GM21723 (cell line): Measurements from ENCODE around the gene C2CD4B.

Experiments used
- ATAC-seq: cut with Tn5 transposase; IDR thresholded peaks from one replicate; pipeline ENCODE4 v1.9.1; 2021; ENCODE audit warnings: mild to moderate bottlenecking, moderate library complexity; ENCODE audit not compliant: unreplicated experiment

The C2CD4B gene

DNA sequence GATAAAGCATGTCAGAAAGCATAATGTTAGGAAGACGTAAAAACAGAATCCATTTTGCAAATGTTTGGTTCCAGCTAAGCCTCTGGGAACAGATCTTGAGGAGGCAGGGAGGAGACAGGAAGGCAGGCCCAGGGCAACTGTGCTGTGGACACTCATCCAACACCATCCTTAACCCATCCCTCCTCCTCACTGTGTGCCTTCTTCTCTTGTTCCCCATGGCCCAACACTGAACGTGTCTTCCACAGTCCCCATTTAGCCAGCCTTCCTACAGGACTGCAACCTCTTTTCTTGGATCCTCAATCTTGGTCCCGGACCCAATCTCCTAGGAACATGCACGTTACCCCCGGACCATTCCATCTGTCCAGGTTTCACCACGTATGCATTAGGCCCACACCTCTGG is 15.4 kb downstream of the C2CD4B start:
- no peak for ATAC-seq

GRCh38 chr15:62147551-62147950 is 17.5 kb downstream of the C2CD4B start:
- ATAC-seq = no peak

- ATAC-seq = no peak
Measured at GRCh38 chr15:62147149-62147548, 17.9 kb downstream of the C2CD4B start.

GRCh38 chr15:62145015-62145735 is 19.9 kb downstream of the C2CD4B start:
- no peak for ATAC-seq

DNA sequence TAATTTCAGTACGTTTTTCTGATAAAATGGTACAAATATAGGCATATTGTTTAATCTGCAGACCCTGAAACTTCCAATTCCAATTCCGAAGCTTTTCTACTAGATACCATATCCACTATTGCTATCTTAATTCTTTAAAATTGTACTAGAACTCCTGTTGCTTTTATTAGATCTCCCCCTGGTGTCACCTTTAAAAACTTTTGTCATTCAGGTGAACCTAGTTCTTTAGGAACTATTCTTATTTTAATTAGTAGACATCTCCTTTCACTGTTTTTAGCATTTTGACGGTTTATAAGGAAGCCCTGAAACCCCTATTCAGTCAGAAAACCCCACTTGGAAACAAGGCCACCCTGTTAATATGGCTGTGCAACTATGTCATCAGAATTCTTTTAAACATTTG is 22.3 kb downstream of the C2CD4B start:
- ATAC-seq = no peak

DNA sequence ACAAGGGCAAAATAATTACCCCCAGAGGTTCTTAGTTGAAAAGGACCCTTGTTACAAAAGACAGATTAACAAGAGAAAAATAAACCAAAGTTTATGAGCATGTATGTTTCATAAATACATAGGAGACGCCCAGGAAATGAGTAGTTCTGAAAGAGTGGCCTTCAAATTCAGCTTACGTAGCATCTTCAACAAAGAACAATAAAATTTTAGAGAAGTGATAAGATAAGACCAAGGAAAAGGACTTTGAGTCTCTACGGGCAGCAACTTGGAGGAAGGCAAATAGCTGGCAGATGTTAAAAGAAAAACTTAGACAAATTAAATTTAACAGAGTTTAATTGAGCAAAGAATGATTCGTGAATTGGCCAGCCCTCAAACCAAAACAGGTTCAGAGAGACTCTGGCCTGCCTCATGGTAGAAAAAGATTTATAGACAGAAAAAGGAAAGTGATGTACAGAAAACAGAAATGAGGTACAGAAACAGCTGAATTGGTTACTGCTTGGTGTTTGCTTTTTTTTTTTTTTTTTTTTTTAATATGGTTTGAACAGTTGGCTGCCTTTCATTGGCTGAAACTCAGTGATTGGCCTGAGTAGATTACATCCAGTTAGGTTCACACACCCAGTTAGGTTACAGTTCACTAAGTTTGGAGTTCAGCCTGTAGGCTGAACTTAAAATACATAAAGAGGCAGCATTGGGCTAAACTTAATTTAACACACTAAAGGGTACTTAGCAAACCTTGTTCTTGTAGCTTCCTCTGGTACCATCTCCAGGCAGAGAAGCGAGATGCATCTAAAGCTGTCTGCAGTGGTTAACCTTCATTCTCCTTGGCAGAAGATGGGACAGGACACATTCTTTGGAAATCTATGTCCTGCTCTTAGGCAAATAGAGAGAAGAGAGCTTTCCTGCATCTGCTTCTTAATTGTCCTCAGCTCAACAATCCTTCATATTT is 23.2 kb downstream of the C2CD4B start:
- no peak for ATAC-seq

- no peak for ATAC-seq
Measured at GRCh38 chr15:62141200-62141599, 23.9 kb downstream of the C2CD4B start.

GRCh38 chr15:62138124-62138523 is 27.0 kb downstream of the C2CD4B start:
- ATAC-seq = no peak

- ATAC-seq = no peak
Measured at GRCh38 chr15:62136911-62137865, 27.9 kb downstream of the C2CD4B start.

GRCh38 chr15:62135532-62136134 is 29.5 kb downstream of the C2CD4B start:
- ATAC-seq = no peak

- ATAC-seq = no peak
Measured at GRCh38 chr15:62133141-62133540, 31.9 kb downstream of the C2CD4B start.

DNA sequence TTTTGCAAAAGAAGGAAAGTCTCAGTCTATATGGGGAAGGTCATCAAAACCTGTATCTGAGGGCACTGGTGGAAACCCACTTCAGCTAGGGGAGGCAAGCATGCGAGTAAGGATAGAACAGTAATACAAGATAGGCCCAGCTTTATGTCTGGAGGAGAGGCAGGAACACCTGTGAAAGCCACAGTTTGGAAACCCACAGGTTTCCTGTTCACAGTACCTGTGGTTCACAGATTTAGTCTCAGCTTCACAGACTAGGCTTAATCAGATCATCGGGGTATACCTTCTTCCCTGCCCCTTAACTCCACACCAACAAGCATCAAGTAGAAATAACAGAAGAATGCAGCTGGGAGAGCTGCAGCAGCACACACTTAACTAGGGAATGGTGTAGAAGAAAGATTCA is 36.2 kb downstream of the C2CD4B start:
- ATAC-seq = no peak

DNA sequence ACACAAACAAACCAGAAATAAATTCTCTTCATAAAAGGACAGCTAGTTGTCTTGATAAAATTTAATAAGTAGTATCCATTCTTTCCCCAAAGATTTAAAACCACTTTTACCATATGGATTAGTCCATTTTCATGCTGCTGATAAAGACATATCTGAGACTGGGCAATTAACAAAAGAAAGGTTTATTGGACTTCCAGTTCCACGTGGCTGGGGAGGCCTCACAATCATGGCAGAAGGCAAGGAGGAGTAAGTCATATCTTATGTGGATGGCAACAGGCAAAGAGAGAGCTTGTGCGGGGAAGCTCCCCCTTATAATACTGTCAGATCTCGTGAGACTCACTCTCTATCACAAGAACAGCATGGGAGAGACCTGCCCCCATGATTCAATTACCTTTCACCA is 38.7 kb downstream of the C2CD4B start:
- ATAC-seq = no peak

DNA sequence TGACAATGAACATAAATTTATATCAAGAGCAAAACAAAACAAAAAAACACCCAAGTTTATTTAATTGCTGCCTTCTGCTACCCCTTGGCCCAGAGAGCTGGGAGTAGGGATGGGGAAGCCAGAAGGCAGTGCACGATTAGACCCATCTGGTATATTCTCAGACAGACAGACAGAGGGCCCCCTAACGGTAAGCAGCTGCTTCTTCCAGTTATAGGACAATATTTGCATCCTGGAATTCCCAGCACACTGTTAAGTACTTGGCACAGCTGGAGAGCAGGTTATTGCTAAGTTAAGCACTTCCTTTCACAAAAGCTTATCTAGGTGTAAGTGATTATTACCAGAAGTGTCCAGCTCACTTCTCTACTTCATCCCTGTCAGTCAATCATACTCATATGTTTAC is 39.3 kb downstream of the C2CD4B start:
- no peak for ATAC-seq

GRCh38 chr15:62124973-62125303 is 40.1 kb downstream of the C2CD4B start:
- no peak for ATAC-seq

DNA sequence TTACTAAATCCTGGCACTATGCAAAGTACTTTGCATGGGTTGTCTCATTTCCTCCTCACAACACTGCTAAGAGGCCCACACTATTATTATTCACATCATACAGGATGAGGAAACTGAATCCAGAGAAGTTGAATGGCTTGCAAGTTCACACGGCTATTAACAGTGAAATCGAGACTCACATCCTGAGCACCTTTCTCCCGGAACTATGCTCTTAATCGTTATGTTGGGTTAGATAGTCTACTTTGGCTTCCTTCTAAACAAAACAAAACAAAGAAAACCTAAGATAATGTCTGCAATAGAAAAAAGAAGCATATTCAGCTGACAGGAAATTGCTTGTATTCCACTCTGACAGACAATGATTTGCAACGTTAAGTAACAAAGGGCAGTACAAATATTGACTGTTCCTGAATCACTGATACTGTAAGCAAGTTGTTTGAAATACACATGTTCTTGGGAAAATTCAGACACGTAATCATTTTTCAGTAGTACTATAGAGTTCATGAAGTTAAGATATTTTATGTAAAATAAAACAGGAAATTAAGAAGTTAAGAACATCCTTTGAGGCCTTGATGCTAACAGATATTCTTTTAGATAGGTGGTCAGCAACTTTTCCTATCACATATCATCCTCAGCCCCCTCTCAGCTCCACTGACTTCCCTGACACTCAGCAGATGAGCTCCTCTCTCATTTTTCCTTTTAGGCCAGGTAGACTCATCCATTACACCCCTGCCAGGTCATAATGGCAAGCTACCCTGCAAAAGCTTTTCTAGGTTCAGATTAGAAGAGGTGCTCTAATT is 40.7 kb downstream of the C2CD4B start:
- no peak for ATAC-seq

GRCh38 chr15:62122249-62122648 is 42.8 kb downstream of the C2CD4B start:
- ATAC-seq = no peak

DNA sequence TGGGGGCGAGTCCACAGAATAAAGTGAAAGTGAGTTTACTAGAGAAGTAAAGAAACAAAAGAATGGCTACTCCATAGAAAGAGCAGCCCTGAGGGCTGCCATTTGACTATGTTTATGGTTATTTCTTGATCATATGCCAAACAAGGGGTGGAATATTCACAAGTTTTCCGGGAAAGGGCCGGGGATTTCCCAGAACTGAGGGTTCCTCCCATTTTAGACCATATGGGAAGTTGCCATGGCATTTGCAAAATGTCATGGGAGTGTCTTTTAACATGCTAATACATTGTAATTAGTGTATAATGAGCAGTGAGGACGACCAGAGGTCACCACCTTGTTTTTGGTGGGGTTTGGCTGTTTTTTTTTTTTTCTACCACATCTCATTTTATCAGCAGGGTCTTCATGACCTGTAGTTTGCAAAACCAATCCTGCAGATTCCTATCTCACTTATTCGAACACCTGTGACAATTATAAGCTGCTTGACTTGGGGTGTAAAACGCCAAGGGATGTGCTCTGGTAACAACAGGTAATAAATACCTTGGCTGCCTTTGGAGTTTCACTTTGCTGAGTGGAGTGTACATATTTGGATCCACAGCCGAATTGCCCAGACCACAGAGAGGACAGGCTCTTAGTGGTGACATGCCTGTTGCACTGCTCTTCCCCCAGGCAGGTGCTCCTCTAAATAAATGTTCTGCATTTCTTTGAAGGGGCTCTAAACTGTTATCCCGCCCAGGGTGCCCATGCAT is 43.6 kb downstream of the C2CD4B start:
- no peak for ATAC-seq

GRCh38 chr15:62120776-62121175 is 44.3 kb downstream of the C2CD4B start:
- no peak for ATAC-seq
